NCI-H2227 (cell line): ENCODE data around the gene SPOCD1.

Source experiments
- DNase-seq: peaks from one replicate; lab custom pipeline; 2025; ENCODE audit not compliant: unreplicated experiment; lab: John Stamatoyannopoulos, UW

The SPOCD1 gene

GRCh38 chr1:31757989-31758388 lies 57.8 kb downstream of the SPOCD1 start:
- no peak for DNase-seq

GRCh38 chr1:31757204-31757679 lies 58.6 kb downstream of the SPOCD1 start:
- DNase-seq: no peak

- no peak for DNase-seq
These were observed 59.2 kb downstream of the SPOCD1 start for GRCh38 chr1:31756578-31756977.

- no peak for DNase-seq
These were observed 59.9 kb downstream of the SPOCD1 start for GRCh38 chr1:31755850-31756492.

- DNase-seq: no peak
These were observed 60.6 kb downstream of the SPOCD1 start for GRCh38 chr1:31755197-31755611.

- no peak for DNase-seq
These were observed 61.4 kb downstream of the SPOCD1 start for GRCh38 chr1:31754397-31754796.

- DNase-seq: no peak
These were observed 62.0 kb downstream of the SPOCD1 start for GRCh38 chr1:31753707-31754349.

- DNase-seq: no peak
These were observed 62.8 kb downstream of the SPOCD1 start for GRCh38 chr1:31752952-31753475.

- no peak for DNase-seq
These were observed 63.6 kb downstream of the SPOCD1 start for GRCh38 chr1:31752258-31752657.

GRCh38 chr1:31751822-31752241 lies 64.0 kb downstream of the SPOCD1 start:
- DNase-seq: no peak

GRCh38 chr1:31750858-31751510 lies 64.8 kb downstream of the SPOCD1 start:
- peak; percentile 47 for DNase-seq

GRCh38 chr1:31749785-31750735 lies 65.8 kb downstream of the SPOCD1 start:
- DNase-seq: no peak

GRCh38 chr1:31748365-31748764 lies 67.5 kb downstream of the SPOCD1 start:
- no peak for DNase-seq

GRCh38 chr1:31747304-31747703 lies 68.5 kb downstream of the SPOCD1 start:
- DNase-seq: no peak

GRCh38 chr1:31746687-31747086 lies 69.1 kb downstream of the SPOCD1 start:
- DNase-seq: no peak

- no peak for DNase-seq
These were observed 69.7 kb downstream of the SPOCD1 start for GRCh38 chr1:31745946-31746670.

- DNase-seq: peak; percentile 61
These were observed 70.5 kb downstream of the SPOCD1 start for GRCh38 chr1:31745096-31745945.

- no peak for DNase-seq
These were observed 71.5 kb downstream of the SPOCD1 start for GRCh38 chr1:31744165-31744888.
